ENCODE data around the gene G3BP1.

GRCh38 chr5:151739939-151740335 is 31.8 kb upstream of the G3BP1 start:
- TF ChIP-seq CTCF (IDR thresholded peaks at IDR 0.05) = no peak
- TF ChIP-seq POLR2A (IDR thresholded peaks at IDR 0.05) = no peak

Measured in esophagus squamous epithelium (tissue), 4 donors.